ENCODE measurements around the gene SLC9A9. TPM values are rescaled to one million over a fixed set of nuclear protein-coding genes. Genes with fewer than 3 reads are reported as not detected.
"Not testable (repeated sequence)": the region's sequence is repeated elsewhere in the genome, so short reads cannot be mapped to it uniquely, and the experiment has no call there.

SLC9A9 gene
- total RNA-seq, 1 donor from 2014 or later = 3.0 TPM

- not testable (repeated sequence) for H3K4me3 ChIP-seq (ENCODE audit: low read depth, low read length); DNase-seq (ENCODE audit: low read depth); H3K36me3 ChIP-seq (ENCODE audit: control insufficient read depth, insufficient read depth, low read length); H3K27me3 ChIP-seq (ENCODE audit: control insufficient read depth, insufficient read depth, low read length)
Observed at GRCh38 chr3:143798151-143798550, 50.1 kb downstream of the SLC9A9 start.

- Histone ChIP-seq H3K36me3 (ENCODE audit: control insufficient read depth, insufficient read depth, low read length) (no peaks in the 10 kb centered on the region), H3K4me3 (ENCODE audit: low read depth, low read length) (no peak overlapping the region), H3K27me3 (ENCODE audit: control insufficient read depth, insufficient read depth, low read length) (no peaks in the 10 kb centered on the region)
- TF ChIP-seq, protein P1, sequence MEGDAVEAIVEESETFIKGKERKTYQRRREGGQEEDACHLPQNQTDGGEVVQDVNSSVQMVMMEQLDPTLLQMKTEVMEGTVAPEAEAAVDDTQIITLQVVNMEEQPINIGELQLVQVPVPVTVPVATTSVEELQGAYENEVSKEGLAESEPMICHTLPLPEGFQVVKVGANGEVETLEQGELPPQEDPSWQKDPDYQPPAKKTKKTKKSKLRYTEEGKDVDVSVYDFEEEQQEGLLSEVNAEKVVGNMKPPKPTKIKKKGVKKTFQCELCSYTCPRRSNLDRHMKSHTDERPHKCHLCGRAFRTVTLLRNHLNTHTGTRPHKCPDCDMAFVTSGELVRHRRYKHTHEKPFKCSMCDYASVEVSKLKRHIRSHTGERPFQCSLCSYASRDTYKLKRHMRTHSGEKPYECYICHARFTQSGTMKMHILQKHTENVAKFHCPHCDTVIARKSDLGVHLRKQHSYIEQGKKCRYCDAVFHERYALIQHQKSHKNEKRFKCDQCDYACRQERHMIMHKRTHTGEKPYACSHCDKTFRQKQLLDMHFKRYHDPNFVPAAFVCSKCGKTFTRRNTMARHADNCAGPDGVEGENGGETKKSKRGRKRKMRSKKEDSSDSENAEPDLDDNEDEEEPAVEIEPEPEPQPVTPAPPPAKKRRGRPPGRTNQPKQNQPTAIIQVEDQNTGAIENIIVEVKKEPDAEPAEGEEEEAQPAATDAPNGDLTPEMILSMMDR (IDR thresholded peaks at IDR 0.05; ENCODE audit: insufficient read depth, low read length, poor library complexity, severe bottlenecking) = no peak
- no peak for DNase-seq (ENCODE audit: low read depth)
Observed at GRCh38 chr3:143795874-143796273, 52.4 kb downstream of the SLC9A9 start.

DNA sequence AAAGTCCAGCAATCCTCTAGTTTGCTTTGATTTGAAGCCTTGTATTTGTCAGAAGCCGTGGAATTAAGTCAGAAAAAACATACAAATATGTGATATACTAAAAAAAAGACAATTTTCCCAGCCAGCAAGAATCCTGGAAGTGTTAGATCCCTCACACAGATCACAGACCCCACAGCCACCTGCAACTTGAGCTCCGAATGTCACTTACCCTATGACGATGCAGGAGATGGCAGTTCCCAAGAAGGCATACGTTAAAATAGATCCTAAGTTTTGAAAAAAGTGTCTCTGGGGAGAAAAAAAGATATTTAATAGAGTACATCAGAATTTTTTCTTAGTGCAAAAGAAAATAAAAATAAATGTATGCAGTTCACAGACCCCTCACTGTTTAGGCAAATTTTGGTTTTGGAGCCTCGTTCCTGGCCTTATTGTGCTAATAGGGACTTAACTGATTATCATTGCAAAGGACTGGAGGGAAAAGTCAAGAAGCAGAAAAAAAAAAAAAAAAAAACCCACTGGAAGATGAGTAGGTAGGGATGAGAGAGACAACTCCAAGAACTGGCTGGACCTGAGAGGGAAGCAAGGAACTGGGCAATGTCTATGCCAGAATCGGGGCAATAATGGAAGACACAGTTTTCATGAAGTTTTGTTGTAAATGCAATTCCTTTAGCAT lies 53.3 kb downstream of the SLC9A9 start:
- DNase-seq (ENCODE audit: low read depth) = no peak
- no peaks in the 10 kb centered on the region for H3K36me3 ChIP-seq (ENCODE audit: control insufficient read depth, insufficient read depth, low read length)
- TF ChIP-seq, protein P1 (IDR thresholded peaks at IDR 0.05; ENCODE audit: insufficient read depth, low read length, poor library complexity, severe bottlenecking) = no peak
- no peak overlapping the region for H3K4me3 ChIP-seq (ENCODE audit: low read depth, low read length)
- H3K27me3 ChIP-seq (ENCODE audit: control insufficient read depth, insufficient read depth, low read length) = no peaks in the 10 kb centered on the region

GRCh38 chr3:143793971-143794370 lies 54.3 kb downstream of the SLC9A9 start:
- no peak overlapping the region for H3K4me3 ChIP-seq (ENCODE audit: low read depth, low read length)
- no peaks in the 10 kb centered on the region for H3K27me3 ChIP-seq (ENCODE audit: control insufficient read depth, insufficient read depth, low read length)
- TF ChIP-seq, protein P1 (IDR thresholded peaks at IDR 0.05; ENCODE audit: insufficient read depth, low read length, poor library complexity, severe bottlenecking) = no peak
- DNase-seq (ENCODE audit: low read depth) = no peak
- H3K36me3 ChIP-seq (ENCODE audit: control insufficient read depth, insufficient read depth, low read length) = no peaks in the 10 kb centered on the region

DNA sequence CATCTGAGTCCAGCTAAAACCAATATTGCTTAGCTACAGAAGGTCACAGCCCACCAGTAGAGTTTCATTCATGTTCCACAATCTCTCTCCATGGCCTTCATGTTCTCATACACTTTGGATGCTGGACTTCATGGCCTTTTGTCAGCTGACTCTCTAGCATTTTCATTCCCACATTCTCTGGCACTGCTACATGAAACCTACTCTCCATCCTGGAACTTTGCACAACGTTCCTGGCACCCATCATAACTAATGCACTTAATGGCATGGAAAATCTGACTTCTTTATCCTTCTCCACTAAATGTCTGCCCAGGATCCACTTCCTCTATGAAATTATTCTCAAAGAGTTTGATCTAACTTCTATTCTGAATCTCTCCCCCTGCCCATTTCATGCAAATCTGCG lies 56.9 kb downstream of the SLC9A9 start:
- no peak for DNase-seq (ENCODE audit: low read depth)
- H3K27me3 ChIP-seq (ENCODE audit: control insufficient read depth, insufficient read depth, low read length) = no peaks in the 10 kb centered on the region
- H3K4me3 ChIP-seq (ENCODE audit: low read depth, low read length) = no peak overlapping the region
- TF ChIP-seq, protein P1 (IDR thresholded peaks at IDR 0.05; ENCODE audit: insufficient read depth, low read length, poor library complexity, severe bottlenecking) = no peak
- no peaks in the 10 kb centered on the region for H3K36me3 ChIP-seq (ENCODE audit: control insufficient read depth, insufficient read depth, low read length)

- Histone ChIP-seq H3K4me3 (ENCODE audit: low read depth, low read length) (no peak overlapping the region), H3K36me3 (ENCODE audit: control insufficient read depth, insufficient read depth, low read length) (no peaks in the 10 kb centered on the region), H3K27me3 (ENCODE audit: control insufficient read depth, insufficient read depth, low read length) (no peaks in the 10 kb centered on the region)
- TF ChIP-seq, protein P1 (IDR thresholded peaks at IDR 0.05; ENCODE audit: insufficient read depth, low read length, poor library complexity, severe bottlenecking) = no peak
- DNase-seq (ENCODE audit: low read depth) = no peak
Observed at GRCh38 chr3:143786219-143787191, 61.8 kb downstream of the SLC9A9 start.
